GM19240 (cell line): ENCODE results near the gene SORCS3.

Source experiments
- DNase-seq: peaks from one replicate; pipeline ENCODE4 v3.0.0; 2011; ENCODE audit warnings: low spot score; ENCODE audit not compliant: insufficient read length

SORCS3 gene

GRCh38 chr10:104908581-104908980 is 267.5 kb downstream of the SORCS3 start:
- no peak for DNase-seq

- DNase-seq: no peak
Measured at GRCh38 chr10:104910712-104911111, 269.6 kb downstream of the SORCS3 start.

GRCh38 chr10:104913390-104913789 is 272.3 kb downstream of the SORCS3 start:
- DNase-seq: no peak

GRCh38 chr10:104920476-104920875 is 279.4 kb downstream of the SORCS3 start:
- no peak for DNase-seq

- DNase-seq: no peak
Measured at GRCh38 chr10:104921763-104922162, 280.7 kb downstream of the SORCS3 start.

GRCh38 chr10:104922810-104923209 is 281.7 kb downstream of the SORCS3 start:
- DNase-seq: no peak

- no peak for DNase-seq
Measured at GRCh38 chr10:104923501-104923900, 282.4 kb downstream of the SORCS3 start.

- DNase-seq: no peak
Measured at GRCh38 chr10:104924101-104924795, 283.2 kb downstream of the SORCS3 start.

- no peak for DNase-seq
Measured at GRCh38 chr10:104925232-104925851, 284.3 kb downstream of the SORCS3 start.

GRCh38 chr10:104928734-104929133 is 287.6 kb downstream of the SORCS3 start:
- DNase-seq: no peak

- no peak for DNase-seq
Measured at GRCh38 chr10:104931612-104932134, 290.6 kb downstream of the SORCS3 start.

GRCh38 chr10:104935656-104936055 is 294.6 kb downstream of the SORCS3 start:
- no peak for DNase-seq

GRCh38 chr10:104937567-104937966 is 296.5 kb downstream of the SORCS3 start:
- DNase-seq: no peak

GRCh38 chr10:104938031-104938430 is 296.9 kb downstream of the SORCS3 start:
- no peak for DNase-seq

- DNase-seq: no peak
Measured at GRCh38 chr10:104941662-104942061, 300.6 kb downstream of the SORCS3 start.

- DNase-seq: no peak
Measured at GRCh38 chr10:104947314-104947713, 306.2 kb downstream of the SORCS3 start.

GRCh38 chr10:104957178-104957841 is 316.2 kb downstream of the SORCS3 start:
- DNase-seq: no peak

- DNase-seq: no peak
Measured at GRCh38 chr10:104966563-104967297, 325.6 kb downstream of the SORCS3 start.

- DNase-seq: no peak
Measured at GRCh38 chr10:104980368-104980767, 339.3 kb downstream of the SORCS3 start.

GRCh38 chr10:104981995-104982394 is 340.9 kb downstream of the SORCS3 start:
- no peak for DNase-seq

GRCh38 chr10:104988686-104989085 is 347.6 kb downstream of the SORCS3 start:
- no peak for DNase-seq

- no peak for DNase-seq
Measured at GRCh38 chr10:104989880-104990279, 348.8 kb downstream of the SORCS3 start.
